Colonic mucosa (tissue), 4 donors: ENCODE data around the gene DGKA. TPM values are rescaled to one million over a fixed set of nuclear protein-coding genes. Genes with fewer than 3 reads are reported as not detected.

ENCODE experiments used
- DNase-seq: peaks from one replicate; pipeline ENCODE4 v3.0.0-alpha.2; 2020
- H3K27ac ChIP-seq: fragments of 200-600 bp; one replicate; pipeline ENCODE4 v1.8.0; 2021
- H3K27me3 ChIP-seq: fragments of 200-600 bp; one replicate; pipeline ENCODE4 v1.8.0; 2021
- H3K36me3 ChIP-seq: fragments of 200-600 bp; one replicate; pipeline ENCODE4 v1.8.0; 2021
- H3K4me1 ChIP-seq: fragments of 200-600 bp; one replicate; pipeline ENCODE4 v1.8.0; 2021; ENCODE audit warnings: mild to moderate bottlenecking
- H3K4me3 ChIP-seq: fragments of 200-600 bp; one replicate; pipeline ENCODE4 v1.8.0; 2021
- H3K9ac ChIP-seq, 2 donors: one replicate each; pipeline ENCODE4 v1.7.0; 2013; ENCODE audit warnings: control low read depth in 2 of 2, low read depth in 2 of 2, low read length in 2 of 2
- H3K9me3 ChIP-seq: fragments of 200-600 bp; one replicate; pipeline ENCODE4 v1.8.0; 2021
- CTCF ChIP-seq: fragments of 200-600 bp; IDR thresholded peaks from one replicate; pipeline ENCODE4 v1.8.0; 2022; ENCODE audit warnings: antibody characterized with exemption, mild to moderate bottlenecking
- intact Hi-C: fragments of 100-400 bp; cut with DNase I; formaldehyde crosslinking; loops from one replicate; pipeline ENCODE4 v1.14.1; 2022
- total RNA-seq, 2 donors: library from RNA; stranded (reverse); fragmentation: NEBNext Ultra II Directional in 1 of 2; extraction: Animal tissue kit (Norgen Biotek cat#: 25700) in 1 of 2; gene quantifications; one replicate each; pipeline ENCODE4 v1.2.1, GENCODE V29; 2021
- donor health status: healthy.
- donor health status: DM: no; HTN: no; CAD: no.
- donor health status: DM: no; HTN: no; CAD: no.

The DGKA gene
- total RNA-seq, 2 donors from 2014 or later: 80.2 to 91.2 TPM

- no peak for DNase-seq
- intact Hi-C loops: no loop called here
Observed at GRCh38 chr12:55901881-55902490, 29.0 kb upstream of the DGKA start.

GRCh38 chr12:55906056-55906455, 24.9 kb upstream of the DGKA start:
- Histone ChIP-seq H3K4me3 (no peak overlapping the region), H3K27ac (no peak overlapping the region), H3K36me3 (no peaks in the 10 kb centered on the region), H3K4me1 (no peaks in the 10 kb centered on the region), H3K9me3 (no peaks in the 10 kb centered on the region), H3K9ac (no peak overlapping the region), H3K27me3 (no peaks in the 10 kb centered on the region)
- intact Hi-C loops: no loop called here
- DNase-seq: no peak
- no peak for TF ChIP-seq CTCF

More at GRCh38 chr12:55901881-55902490, 29.0 kb upstream of the DGKA start:
- Histone ChIP-seq H3K27ac (no peak overlapping the region), H3K36me3 (no peaks in the 10 kb centered on the region), H3K4me1 (no peaks in the 10 kb centered on the region), H3K4me3 (no peak overlapping the region), H3K9ac (no peak overlapping the region), H3K27me3 (no peaks in the 10 kb centered on the region), H3K9me3 (no peaks in the 10 kb centered on the region)
- TF ChIP-seq CTCF: no peak

- intact Hi-C loops: no loop called here
- DNase-seq: no peak
- no peaks in the 10 kb centered on the region for H3K9me3 ChIP-seq
- H3K27me3 ChIP-seq: no peaks in the 10 kb centered on the region
- H3K4me3 ChIP-seq: no peak overlapping the region
- TF ChIP-seq CTCF: no peak
- no peak overlapping the region for H3K9ac ChIP-seq
- H3K36me3 ChIP-seq: no peaks in the 10 kb centered on the region
- no peak overlapping the region for H3K27ac ChIP-seq
- H3K4me1 ChIP-seq: no peaks in the 10 kb centered on the region
Observed at GRCh38 chr12:55908726-55909512, 22.0 kb upstream of the DGKA start.

GRCh38 chr12:55909513-55909884, 21.5 kb upstream of the DGKA start:
- intact Hi-C loops: no loop called here
- Histone ChIP-seq H3K9ac (no peak overlapping the region), H3K4me3 (no peak overlapping the region), H3K27ac (no peak overlapping the region), H3K4me1 (no peaks in the 10 kb centered on the region), H3K9me3 (no peaks in the 10 kb centered on the region), H3K27me3 (no peaks in the 10 kb centered on the region), H3K36me3 (no peaks in the 10 kb centered on the region)
- no peak for DNase-seq
- no peak for TF ChIP-seq CTCF

- DNase-seq: no peak
- Histone ChIP-seq H3K9ac (no peak overlapping the region), H3K4me3 (no peak overlapping the region), H3K9me3 (no peaks in the 10 kb centered on the region), H3K27me3 (no peaks in the 10 kb centered on the region), H3K4me1 (no peaks in the 10 kb centered on the region), H3K36me3 (no peaks in the 10 kb centered on the region), H3K27ac (no peak overlapping the region)
- TF ChIP-seq CTCF: no peak
- intact Hi-C loops: no loop called here
Observed at GRCh38 chr12:55912908-55913307, 18.1 kb upstream of the DGKA start.
